Activated naive CD8-positive, alpha-beta T cell treated with anti-CD3 and anti-CD28 coated beads for 36 hours (primary cell): ENCODE measurements around the gene ATXN7L3. TPM values are rescaled to one million over a fixed set of nuclear protein-coding genes. Genes with fewer than 3 reads are reported as not detected.
"Not testable (repeated sequence)": the region's sequence is repeated elsewhere in the genome, so short reads cannot be mapped to it uniquely, and the experiment has no call there.

Source experiments
- DNase-seq: peaks from one replicate; pipeline ENCODE4 v3.0.0; 2021
- H3K27ac Mint-ChIP-seq: one replicate; pipeline ENCODE4 v1.8.0; 2022; ENCODE audit warnings: mild to moderate bottlenecking, moderate library complexity, mixed read lengths
- H3K27me3 Mint-ChIP-seq: one replicate; pipeline ENCODE4 v1.8.0; 2022; ENCODE audit warnings: mild to moderate bottlenecking, mixed read lengths
- H3K36me3 Mint-ChIP-seq: one replicate; pipeline ENCODE4 v1.8.0; 2021; ENCODE audit warnings: mild to moderate bottlenecking, mixed read lengths
- H3K4me1 Mint-ChIP-seq: one replicate; pipeline ENCODE4 v1.8.0; 2021; ENCODE audit warnings: mixed read lengths
- H3K4me3 Mint-ChIP-seq: one replicate; pipeline ENCODE4 v1.8.0; 2022; ENCODE audit warnings: mild to moderate bottlenecking, moderate library complexity, mixed read lengths
- H3K9me3 Mint-ChIP-seq: one replicate; pipeline ENCODE4 v1.8.0; 2022; ENCODE audit warnings: mixed read lengths
- total RNA-seq, 2 experiments: library from RNA; stranded (reverse); gene quantifications; one replicate each; pipeline ENCODE4 v1.2.3, GENCODE V29; 2021

The ATXN7L3 gene
- total RNA-seq, 2 experiments from 2014 or later = 78.7 to 83.4 TPM

DNA sequence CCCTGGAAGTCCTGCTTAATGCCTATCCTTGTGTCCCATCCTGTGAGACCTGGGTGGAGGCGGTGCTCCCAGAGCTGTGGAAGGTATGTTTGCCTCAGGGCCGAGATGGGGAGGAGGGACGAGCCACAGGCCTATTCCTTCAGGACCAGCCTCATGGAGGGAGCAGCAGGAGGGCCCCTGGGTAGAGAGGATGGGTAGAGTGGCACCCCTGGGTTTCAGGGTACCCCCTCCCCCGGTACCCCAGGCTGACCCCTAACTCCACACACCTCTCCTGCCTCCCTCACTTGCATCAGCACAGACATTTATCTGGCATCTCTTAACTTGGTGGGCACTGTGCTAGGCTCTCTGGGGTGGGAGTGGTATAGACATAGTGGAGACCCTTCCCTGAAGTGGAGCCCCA, 22.0 kb downstream of the ATXN7L3 start:
- Mint-ChIP-seq H3K27me3 (no peaks in the 10 kb centered on the region), H3K4me3 (no peak overlapping the region), H3K27ac (no peak overlapping the region), H3K36me3 (peaks cover 14% of the 10 kb centered on the region), H3K4me1 (peaks cover 5% of the 10 kb centered on the region), H3K9me3 (no peaks in the 10 kb centered on the region)
- DNase-seq = no peak

DNA sequence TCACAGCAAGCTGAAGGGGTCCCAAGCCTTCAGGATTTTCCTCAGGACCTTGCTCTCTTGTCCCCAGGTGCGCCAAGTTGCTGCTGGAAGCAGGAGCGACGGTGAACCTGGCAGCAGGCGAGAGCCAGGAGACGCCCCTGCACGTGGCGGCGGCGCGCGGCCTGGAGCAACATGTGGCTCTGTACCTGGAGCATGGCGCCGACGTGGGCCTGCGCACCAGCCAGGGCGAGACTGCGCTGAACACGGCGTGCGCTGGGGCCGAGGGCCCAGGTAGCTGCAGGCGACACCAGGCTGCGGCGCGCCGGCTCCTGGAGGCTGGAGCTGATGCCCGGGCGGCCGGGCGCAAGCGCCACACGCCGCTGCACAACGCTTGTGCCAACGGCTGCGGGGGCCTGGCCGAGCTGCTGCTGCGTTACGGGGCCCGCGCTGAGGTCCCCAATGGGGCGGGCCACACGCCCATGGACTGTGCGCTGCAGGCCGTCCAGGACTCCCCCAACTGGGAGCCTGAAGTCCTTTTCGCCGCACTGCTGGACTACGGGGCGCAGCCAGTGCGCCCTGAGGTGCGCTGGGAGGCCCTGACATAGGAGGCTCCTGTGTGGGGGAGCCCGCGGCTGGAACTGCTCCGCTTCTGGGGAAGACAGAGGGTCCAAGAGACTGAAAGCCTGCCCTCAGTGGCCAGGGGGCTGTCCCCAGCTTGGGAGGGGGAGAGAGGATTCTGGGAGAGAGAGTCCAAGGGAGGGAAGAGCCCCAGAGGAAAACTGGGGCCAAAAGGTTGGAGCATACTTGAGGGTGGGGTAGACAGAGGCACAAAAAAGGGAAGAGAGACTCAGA, 22.8 kb downstream of the ATXN7L3 start:
- H3K9me3 Mint-ChIP-seq = no peaks in the 10 kb centered on the region
- DNase-seq = no peak
- H3K27me3 Mint-ChIP-seq = no peaks in the 10 kb centered on the region

DNA sequence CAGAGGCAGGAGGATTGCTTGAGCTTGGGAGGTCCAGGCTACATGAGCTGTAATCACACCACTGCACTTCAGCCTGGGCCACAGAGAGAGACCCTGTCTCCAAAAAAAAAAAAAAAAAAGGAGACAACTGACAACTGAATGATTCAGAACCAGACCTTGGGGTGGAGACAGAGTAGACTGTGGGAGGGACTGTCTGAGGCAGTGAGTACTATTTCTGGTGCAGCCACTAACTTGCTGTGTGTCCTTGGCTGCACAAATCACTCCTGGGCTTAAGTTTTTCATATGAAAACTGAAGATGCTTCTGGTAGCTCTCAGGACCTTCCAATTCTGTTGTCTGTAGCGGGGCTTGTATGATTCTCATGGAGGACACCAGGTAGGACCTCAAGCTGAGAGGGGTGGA, 23.4 kb downstream of the ATXN7L3 start:
- H3K36me3 Mint-ChIP-seq = peaks cover 10% of the 10 kb centered on the region
- no peaks in the 10 kb centered on the region for H3K9me3 Mint-ChIP-seq
- no peak overlapping the region for H3K27ac Mint-ChIP-seq
- no peaks in the 10 kb centered on the region for H3K4me1 Mint-ChIP-seq
- no peaks in the 10 kb centered on the region for H3K27me3 Mint-ChIP-seq
- H3K4me3 Mint-ChIP-seq = no peak overlapping the region
- DNase-seq = no peak

More for the DNA sequence above, 22.8 kb downstream of the ATXN7L3 start:
- H3K36me3 Mint-ChIP-seq = peaks cover 12% of the 10 kb centered on the region
- no peak overlapping the region for H3K4me3 Mint-ChIP-seq
- no peak overlapping the region for H3K27ac Mint-ChIP-seq
- peaks cover 3% of the 10 kb centered on the region for H3K4me1 Mint-ChIP-seq

GRCh38 chr17:44174427-44174826, 25.3 kb downstream of the ATXN7L3 start:
- Mint-ChIP-seq H3K9me3 (no peaks in the 10 kb centered on the region), H3K27me3 (no peaks in the 10 kb centered on the region), H3K4me3 (no peak overlapping the region), H3K27ac (no peak overlapping the region), H3K36me3 (peaks cover 9% of the 10 kb centered on the region), H3K4me1 (no peaks in the 10 kb centered on the region)
- DNase-seq = no peak

DNA sequence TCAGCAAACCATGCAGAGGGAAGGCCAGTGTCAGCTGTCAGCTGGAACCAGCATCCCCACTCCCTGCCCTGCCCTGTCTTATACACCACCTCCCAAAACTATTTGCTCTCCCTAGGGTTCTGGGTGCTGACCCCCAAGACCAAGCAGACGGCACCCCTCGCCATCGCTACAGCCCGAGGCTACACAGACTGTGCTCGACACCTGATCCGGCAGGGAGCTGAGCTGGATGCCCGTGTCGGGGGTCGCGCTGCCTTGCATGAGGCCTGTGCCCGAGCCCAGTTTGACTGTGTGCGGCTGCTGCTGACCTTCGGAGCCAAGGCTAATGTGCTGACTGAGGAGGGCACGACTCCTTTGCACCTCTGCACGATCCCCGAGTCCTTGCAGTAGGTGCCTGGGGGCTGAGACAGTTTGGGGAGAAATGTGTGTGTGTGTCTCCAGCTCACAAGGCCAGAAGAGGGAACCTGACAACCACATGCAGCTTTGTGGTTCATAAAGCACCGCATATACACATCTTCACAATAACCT, 27.7 kb downstream of the ATXN7L3 start:
- no peaks in the 10 kb centered on the region for H3K36me3 Mint-ChIP-seq
- H3K27me3 Mint-ChIP-seq = no peaks in the 10 kb centered on the region
- no peak overlapping the region for H3K4me3 Mint-ChIP-seq
- DNase-seq = no peak
- H3K4me1 Mint-ChIP-seq = peaks cover 12% of the 10 kb centered on the region
- H3K27ac Mint-ChIP-seq = peak overlapping the region; percentile 22
- no peaks in the 10 kb centered on the region for H3K9me3 Mint-ChIP-seq

- DNase-seq = no peak
- no peaks in the 10 kb centered on the region for H3K36me3 Mint-ChIP-seq
- no peaks in the 10 kb centered on the region for H3K27me3 Mint-ChIP-seq
- H3K4me3 Mint-ChIP-seq = no peak within 1 kb of the TSS
- H3K9me3 Mint-ChIP-seq = no peaks in the 10 kb centered on the region
- no peak within 1 kb of the TSS for H3K27ac Mint-ChIP-seq
- peaks cover 12% of the 10 kb centered on the region for H3K4me1 Mint-ChIP-seq
Measured at GRCh38 chr17:44170499-44171201, 29.0 kb downstream of the ATXN7L3 start, which contains the start of gene ASB16. Gene ASB16, plus strand, starts transcription at chr17:44170704. Its CDS starts 86 bp downstream, at chr17:44170790.

DNA sequence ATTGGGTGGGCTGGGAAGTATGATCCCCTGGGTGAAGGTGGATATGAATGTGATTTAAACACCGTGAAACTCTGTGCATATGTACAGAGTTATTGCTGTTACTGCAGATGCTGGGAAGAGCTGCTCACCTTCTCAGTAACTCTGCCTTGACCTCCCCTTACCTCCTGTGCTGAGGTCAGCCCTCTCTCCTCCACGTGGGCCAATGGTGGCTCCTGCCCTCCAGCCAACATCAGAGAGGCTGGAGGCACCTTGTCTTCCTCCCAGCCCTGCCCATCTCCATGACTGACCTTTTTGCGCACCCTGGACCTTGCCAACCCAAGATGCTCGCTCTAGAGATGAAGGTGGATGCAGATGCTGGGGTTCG, 29.6 kb downstream of the ATXN7L3 start:
- Mint-ChIP-seq H3K36me3 (no peaks in the 10 kb centered on the region), H3K27me3 (no peaks in the 10 kb centered on the region), H3K4me1 (peaks cover 12% of the 10 kb centered on the region), H3K27ac (no peak overlapping the region), H3K4me3 (no peak overlapping the region), H3K9me3 (no peaks in the 10 kb centered on the region)
- no peak for DNase-seq

DNA sequence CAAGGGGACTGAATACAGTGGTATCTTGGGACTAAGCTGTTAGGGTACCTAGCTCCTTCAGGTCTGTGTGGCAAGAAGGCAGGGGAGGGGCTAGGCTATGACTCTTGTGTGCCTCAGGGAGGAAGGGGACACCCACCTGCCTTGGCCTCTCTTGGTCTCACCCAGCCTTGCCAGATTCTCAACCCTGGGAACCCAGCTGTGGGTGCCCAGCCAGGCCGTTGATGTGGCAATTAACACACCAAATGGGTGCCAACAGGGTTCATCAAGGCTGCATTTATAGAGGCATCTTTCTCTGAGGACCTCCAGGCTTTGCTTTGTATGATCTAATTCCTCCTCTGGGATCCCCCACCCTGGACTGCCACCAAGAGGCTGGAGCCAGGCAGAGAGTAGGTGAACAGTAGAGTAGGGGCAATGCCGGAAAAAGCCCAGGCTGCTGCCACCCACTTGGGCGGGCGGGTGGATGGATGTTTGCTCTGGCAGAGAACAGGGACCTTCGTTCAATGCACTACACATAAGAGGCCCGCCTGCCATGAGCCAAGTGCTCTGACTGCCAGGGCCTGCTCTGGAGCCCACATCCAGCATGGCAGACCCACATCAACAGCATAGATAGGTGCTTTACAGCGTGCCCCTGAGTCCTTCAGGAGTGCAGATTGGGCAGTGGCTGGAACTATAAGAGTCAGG, 32.4 kb downstream of the ATXN7L3 start:
- no peaks in the 10 kb centered on the region for H3K27me3 Mint-ChIP-seq
- H3K36me3 Mint-ChIP-seq = no peaks in the 10 kb centered on the region
- peaks cover 12% of the 10 kb centered on the region for H3K4me1 Mint-ChIP-seq
- no peak for DNase-seq
- H3K4me3 Mint-ChIP-seq = no peak overlapping the region
- H3K9me3 Mint-ChIP-seq = no peaks in the 10 kb centered on the region
- no peak overlapping the region for H3K27ac Mint-ChIP-seq

- H3K27me3 Mint-ChIP-seq = no peaks in the 10 kb centered on the region
- no peaks in the 10 kb centered on the region for H3K9me3 Mint-ChIP-seq
Measured at GRCh38 chr17:44164476-44164875, 35.2 kb downstream of the ATXN7L3 start.

DNA sequence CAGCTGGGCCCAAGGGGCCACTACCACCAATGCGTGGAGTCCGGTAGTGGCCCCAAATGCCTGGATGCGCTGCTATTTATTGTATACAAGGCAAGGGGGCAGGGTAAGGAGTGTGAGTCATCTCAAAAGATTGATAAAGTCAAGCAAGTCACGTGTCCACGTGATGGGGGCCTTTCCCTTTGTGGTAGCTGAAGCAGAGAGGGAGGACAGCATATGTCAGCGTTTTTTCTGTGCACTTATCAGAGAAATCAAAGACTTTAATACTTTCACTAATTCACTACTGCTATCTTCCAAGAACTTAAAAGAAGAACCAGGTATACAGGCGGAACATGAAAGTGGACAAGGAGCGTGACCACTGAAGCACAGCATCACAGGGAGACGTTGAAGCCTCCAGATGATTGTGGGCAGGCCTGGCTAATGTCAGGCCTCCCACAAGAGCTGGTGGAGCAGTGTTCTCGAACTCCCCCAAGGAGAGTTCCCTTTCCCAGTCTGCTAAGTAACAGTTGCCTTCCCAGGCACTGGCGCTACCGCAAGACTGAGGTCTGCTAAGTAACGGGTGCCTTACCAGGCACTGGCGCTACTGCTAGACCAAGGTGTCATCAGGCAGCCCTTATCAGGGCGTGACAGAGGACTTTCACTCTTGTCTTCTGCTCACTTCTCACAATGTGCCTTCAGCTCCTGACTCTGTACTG, 40.0 kb downstream of the ATXN7L3 start:
- H3K27ac Mint-ChIP-seq = no peak overlapping the region
- H3K27me3 Mint-ChIP-seq = no peaks in the 10 kb centered on the region
- DNase-seq = no peak
- H3K9me3 Mint-ChIP-seq = no peaks in the 10 kb centered on the region
- peaks cover 13% of the 10 kb centered on the region for H3K36me3 Mint-ChIP-seq
- H3K4me1 Mint-ChIP-seq = no peaks in the 10 kb centered on the region
- no peak overlapping the region for H3K4me3 Mint-ChIP-seq

More at GRCh38 chr17:44164476-44164875, 35.2 kb downstream of the ATXN7L3 start:
- H3K36me3 Mint-ChIP-seq = peaks cover 1% of the 10 kb centered on the region
- H3K27ac Mint-ChIP-seq = no peak overlapping the region
- no peak for DNase-seq
- H3K4me3 Mint-ChIP-seq = no peak overlapping the region
- H3K4me1 Mint-ChIP-seq = peaks cover 12% of the 10 kb centered on the region

GRCh38 chr17:44155488-44155887, 44.2 kb downstream of the ATXN7L3 start:
- Mint-ChIP-seq H3K27me3 (no peaks in the 10 kb centered on the region), H3K27ac (no peak overlapping the region), H3K36me3 (peaks cover 20% of the 10 kb centered on the region), H3K4me1 (peaks cover 2% of the 10 kb centered on the region), H3K4me3 (no peak overlapping the region), H3K9me3 (no peaks in the 10 kb centered on the region)
- no peak for DNase-seq

DNA sequence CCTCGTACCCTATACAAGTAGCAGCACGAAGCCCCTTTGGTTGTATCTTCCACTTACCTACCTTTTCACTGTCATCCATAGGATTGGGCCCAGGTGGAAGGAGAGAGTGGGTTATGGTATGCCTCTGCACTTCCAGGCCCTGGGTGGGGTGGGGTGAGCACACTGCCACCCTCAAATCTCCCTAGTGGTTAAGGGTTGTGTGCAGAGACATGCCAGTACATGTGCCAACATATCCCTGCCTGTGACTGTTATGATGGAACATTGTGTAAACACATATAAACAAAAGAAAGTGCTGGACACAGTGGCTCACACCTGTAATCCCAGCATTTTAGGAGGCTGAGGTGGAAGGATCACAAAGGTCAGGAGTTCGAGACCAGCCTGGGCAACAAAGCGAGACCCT, 46.8 kb downstream of the ATXN7L3 start:
- Mint-ChIP-seq H3K4me3 (no peak overlapping the region), H3K27me3 (no peaks in the 10 kb centered on the region), H3K36me3 (peaks cover 26% of the 10 kb centered on the region), H3K4me1 (peaks cover 2% of the 10 kb centered on the region), H3K9me3 (no peaks in the 10 kb centered on the region), H3K27ac (no peak overlapping the region)
- no peak for DNase-seq

DNA sequence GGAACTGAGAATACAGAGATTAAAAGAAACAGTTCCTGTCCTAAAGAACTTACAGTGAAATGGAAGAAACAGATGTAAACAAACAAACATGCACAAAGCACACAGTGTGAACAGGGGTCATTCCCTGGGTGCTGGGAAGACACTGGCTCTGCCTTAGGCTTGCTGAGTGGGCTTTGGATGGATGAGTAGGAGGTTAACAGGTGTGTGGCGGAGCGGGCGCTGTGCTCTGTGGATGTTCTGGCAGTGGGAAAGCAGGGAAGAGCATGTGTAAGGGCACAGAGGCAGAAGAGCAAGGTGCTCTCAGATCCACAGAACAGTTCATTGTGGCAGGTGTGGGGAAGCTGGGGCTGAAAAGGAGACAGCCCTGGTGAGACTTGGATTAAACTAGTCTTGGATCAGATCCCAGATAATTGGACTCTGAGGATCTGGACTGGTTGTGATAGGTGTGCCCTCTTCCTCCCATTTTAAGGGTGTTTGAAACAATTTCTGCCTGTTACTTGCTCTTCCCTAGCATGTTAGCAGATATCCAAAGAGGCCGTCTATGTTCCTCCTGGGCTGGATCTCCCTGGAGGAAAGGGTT, 49.8 kb downstream of the ATXN7L3 start:
- Mint-ChIP-seq H3K4me3 (no peak overlapping the region), H3K27ac (no peak overlapping the region)

GRCh38 chr17:44149066-44149465, 50.6 kb downstream of the ATXN7L3 start:
- peaks cover 32% of the 10 kb centered on the region for H3K36me3 Mint-ChIP-seq
- H3K27me3 Mint-ChIP-seq, H3K4me3 Mint-ChIP-seq, H3K9me3 Mint-ChIP-seq, H3K4me1 Mint-ChIP-seq, H3K27ac Mint-ChIP-seq, DNase-seq: not testable (repeated sequence)

More for the DNA sequence above, 49.8 kb downstream of the ATXN7L3 start:
- H3K9me3 Mint-ChIP-seq = no peaks in the 10 kb centered on the region
- DNase-seq = no peak
- no peaks in the 10 kb centered on the region for H3K27me3 Mint-ChIP-seq
- H3K4me1 Mint-ChIP-seq = peaks cover 2% of the 10 kb centered on the region
- peaks cover 34% of the 10 kb centered on the region for H3K36me3 Mint-ChIP-seq
